Erythroblast (primary cell): ENCODE data around the gene TVP23A.

Experiments used
- GATA1 ChIP-seq: IDR thresholded peaks from 2 replicates; pipeline ENCODE4 v1.6.1; 2011; ENCODE audit warnings: low read depth, mild to moderate bottlenecking, control low read depth, low read length, moderate library complexity
- POLR2A ChIP-seq: IDR thresholded peaks from 2 replicates; pipeline ENCODE4 v1.6.1; 2011; ENCODE audit warnings: mild to moderate bottlenecking, low read length

- TF ChIP-seq POLR2A: no peak
- no peak for TF ChIP-seq GATA1
These were observed 62.0 kb downstream of the TVP23A start for GRCh38 chr16:10756574-10756973.
